K562 (cell line): Measurements from ENCODE around the gene ZAP70. TPM values are rescaled to one million over a fixed set of nuclear protein-coding genes. Genes with fewer than 3 reads are reported as not detected.

ENCODE experiments used
- ARID1B ChIP-seq: fragments of 450-650 bp; IDR thresholded peaks from 2 replicates; pipeline ENCODE4 v1.6.1; 2016; ENCODE audit warnings: antibody characterized with exemption, mild to moderate bottlenecking, inconsistent platforms
- ATF3 ChIP-seq, 2 experiments: fragments of 450-650 bp in 1 of 2; sonication (generic) in 1 of 2; formaldehyde crosslinking in 1 of 2; IDR thresholded peaks in 1 of 2; conservative IDR thresholded peaks in 1 of 2; 2 replicates each; pipeline versions ENCODE4 v1.6.1 to v1.8.1; 2016 to 2023; ENCODE audit warnings: mild to moderate bottlenecking in 2 of 2, moderate library complexity in 2 of 2, inconsistent platforms in 1 of 2, missing genetic modification reagents in 1 of 2
- CCNT2 ChIP-seq: IDR thresholded peaks from 2 replicates; pipeline ENCODE4 v1.6.1; 2011; ENCODE audit warnings: borderline replicate concordance, low read depth, mild to moderate bottlenecking, moderate library complexity, mixed read lengths, low read length; ENCODE audit not compliant: insufficient read length; ENCODE audit errors: extremely low read depth
- CREM ChIP-seq: IDR thresholded peaks from 2 replicates; pipeline ENCODE4 v1.6.1; 2014; ENCODE audit warnings: antibody characterized with exemption, low read depth
- DDX20 ChIP-seq: fragments of 450-650 bp; IDR thresholded peaks from 2 replicates; pipeline ENCODE4 v1.6.1; 2016; ENCODE audit warnings: missing genetic modification characterization, low read depth, mild to moderate bottlenecking, missing compliant biosample characterization, moderate library complexity
- HES1 ChIP-seq: fragments of 450-650 bp; IDR thresholded peaks from 2 replicates; pipeline ENCODE4 v1.6.1; 2016; ENCODE audit warnings: low read depth, mild to moderate bottlenecking, moderate library complexity
- LARP7 ChIP-seq: fragments of 450-650 bp; IDR thresholded peaks from 2 replicates; pipeline ENCODE4 v1.6.1; 2016
- MBD1 ChIP-seq: fragments of 250-450 bp; sonication (Bioruptor Pico); IDR thresholded peaks from 2 replicates; pipeline ENCODE4 v1.8.0; 2022; ENCODE audit warnings: inconsistent platforms
- MIER1 ChIP-seq: fragments of 450-650 bp; IDR thresholded peaks from 2 replicates; pipeline ENCODE4 v1.6.1; 2016; ENCODE audit warnings: antibody characterized with exemption, mild to moderate bottlenecking, low read depth
- MTA1 ChIP-seq: fragments of 450-650 bp; IDR thresholded peaks from 2 replicates; pipeline ENCODE4 v1.6.1; 2017; ENCODE audit warnings: borderline replicate concordance
- NCOA1 ChIP-seq: fragments of 450-650 bp; IDR thresholded peaks from 2 replicates; pipeline ENCODE4 v1.6.1; 2016; ENCODE audit warnings: low read depth
- NCOA4 ChIP-seq: fragments of 450-650 bp; IDR thresholded peaks from 2 replicates; pipeline ENCODE4 v1.6.1; 2018; ENCODE audit warnings: mild to moderate bottlenecking; ENCODE audit not compliant: partially characterized antibody
- NR0B1 ChIP-seq: fragments of 450-650 bp; IDR thresholded peaks from one replicate; pipeline ENCODE4 v1.6.1; 2018; ENCODE audit warnings: mild to moderate bottlenecking, moderate library complexity; ENCODE audit not compliant: partially characterized antibody
- PTBP1 ChIP-seq: fragments of 200-400 bp; formaldehyde crosslinking; IDR thresholded peaks from 2 replicates; pipeline ENCODE4 v1.6.1; 2017; ENCODE audit warnings: low read depth, low read length
- RAD21 ChIP-seq, 2 experiments: fragments of 250-450 bp in 1 of 2; fragments of 450-650 bp in 1 of 2; sonication (Bioruptor Pico) in 1 of 2; formaldehyde crosslinking in 1 of 2; IDR thresholded peaks in 1 of 2; conservative IDR thresholded peaks in 1 of 2; 2 replicates each; pipeline versions ENCODE4 v1.4.0 to v1.8.0; 2020 to 2022; ENCODE audit warnings: mild to moderate bottlenecking in 2 of 2, moderate library complexity in 1 of 2
- SMARCC2 ChIP-seq: fragments of 450-650 bp; IDR thresholded peaks from 2 replicates; pipeline ENCODE4 v1.6.1; 2017; ENCODE audit warnings: antibody characterized with exemption, moderate library complexity, mild to moderate bottlenecking, low read depth
- SP1 ChIP-seq: sonication (generic); formaldehyde crosslinking; IDR thresholded peaks from 2 replicates; pipeline ENCODE4 v1.8.1; 2022; ENCODE audit warnings: mild to moderate bottlenecking, missing genetic modification reagents
- SPI1 ChIP-seq: IDR thresholded peaks from 2 replicates; pipeline ENCODE4 v1.6.1; 2011; ENCODE audit warnings: low read depth, low read length, control low read depth, borderline replicate concordance
- ZNF75A ChIP-seq: fragments of 450-650 bp; formaldehyde crosslinking; IDR thresholded peaks from 2 replicates; pipeline ENCODE4 v1.4.0; 2020; ENCODE audit warnings: mild to moderate bottlenecking
- polyA plus RNA-seq, 8 experiments: library from polyadenylated mRNA; depleted of rRNA in 4 of 8; stranded (reverse) in 5 of 8; unstranded in 3 of 8; fragments of >200 nt; fragmentation: Nextera tagmentation in 2 of 8; fragmentation: Illumina TruSeq in 1 of 8; extraction: Ambion mirVana in 2 of 8; extraction: Trizol in 1 of 8; gene quantifications; 2 replicates each; pipeline versions ENCODE4 v1.2.1 to v1.2.3, GENCODE V29; 2011 to 2014; ENCODE audit warnings: inconsistent platforms in 1 of 8, missing spikeins in 1 of 8
- total RNA-seq, 7 experiments: library from RNA; depleted of rRNA in 6 of 7; stranded (reverse); fragments of >200 nt in 6 of 7; fragmentation: Illumina TruSeq in 2 of 7; extraction: Trizol in 2 of 7; gene quantifications; 2 replicates each; pipeline versions ENCODE4 v1.2.1 to v1.2.3, GENCODE V29; 2011 to 2021; ENCODE audit warnings: low replicate concordance in 1 of 7
- TF ChIP-seq, protein P1 (sequence below): sonication (generic); formaldehyde crosslinking; IDR thresholded peaks from 2 replicates; pipeline ENCODE4 v1.9.0; 2022; ENCODE audit warnings: mild to moderate bottlenecking, missing genetic modification reagents
- TF ChIP-seq, protein P2 (sequence below): fragments of 450-650 bp; IDR thresholded peaks from 2 replicates; pipeline ENCODE4 v1.6.1; 2018; ENCODE audit warnings: mild to moderate bottlenecking, low read depth; ENCODE audit not compliant: partially characterized antibody

The ZAP70 gene
- total and polyA plus RNA-seq, 9 of the 15 experiments (the other 6 are each of a cell fraction or from before 2014, with no cell fraction given) = 0.06 to 0.80 (median 0.21) TPM; not detected in 1

DNA sequence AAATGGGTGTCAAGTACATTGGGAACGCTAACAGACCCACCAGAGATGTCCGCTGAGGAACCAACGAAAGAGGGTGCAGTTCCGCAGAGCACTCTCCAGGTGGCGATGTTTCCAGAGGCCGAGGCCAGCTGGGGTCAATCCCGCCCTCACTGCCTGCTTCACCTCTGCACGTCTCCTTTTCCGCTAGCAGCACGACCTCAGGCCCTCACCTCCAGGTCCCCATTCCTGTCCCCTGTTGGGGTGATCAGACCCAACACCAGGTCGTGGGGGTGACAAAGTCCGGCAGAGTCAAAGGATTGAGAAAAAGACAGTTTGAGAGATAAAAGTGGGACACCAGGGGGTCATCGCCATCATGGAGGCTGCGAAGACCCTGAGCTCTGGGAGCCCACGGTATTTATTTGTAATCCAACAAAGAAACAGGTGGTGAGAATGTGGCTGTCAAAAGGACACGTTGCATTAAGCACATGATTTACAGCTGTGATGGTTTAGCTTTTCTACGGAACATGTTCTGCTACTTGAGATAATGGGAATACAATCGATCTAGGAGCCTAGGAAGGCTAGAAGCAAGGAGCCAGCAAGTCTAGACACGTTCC lies 27.3 kb downstream of the ZAP70 start (continued):
- TF ChIP-seq ATF3 (IDR thresholded peaks at IDR 0.05) (no peak), ATF3 (CRISPR knock-in tag; conservative IDR thresholded peaks at IDR 0.05) (no peak), CCNT2 (no peak), PTBP1 (no peak), NCOA4 (no peak), DDX20 (no peak), CREM (peak; percentile 35; the same call in 1 of the 2 replicates), ZNF75A (CRISPR knock-in tag) (no peak), SP1 (CRISPR knock-in tag) (no peak), LARP7 (no peak), RAD21 (CRISPR knock-in tag; conservative IDR thresholded peaks at IDR 0.05 in 1 of 2, IDR thresholded peaks at IDR 0.05 in 1 of 2) (peak; percentile 62 to 75; a peak in 3 of 4 replicates), NCOA1 (no peak), SPI1 (peak; percentile 13; the same call in 1 of the 2 replicates), HES1 (no peak), ARID1B (peak; percentile 60; the same call in 1 of the 2 replicates), MTA1 (peak; percentile 68), SMARCC2 (no peak), MIER1 (no peak), MBD1 (CRISPR knock-in tag) (no peak), NR0B1 (no peak)
- TF ChIP-seq, protein P1, sequence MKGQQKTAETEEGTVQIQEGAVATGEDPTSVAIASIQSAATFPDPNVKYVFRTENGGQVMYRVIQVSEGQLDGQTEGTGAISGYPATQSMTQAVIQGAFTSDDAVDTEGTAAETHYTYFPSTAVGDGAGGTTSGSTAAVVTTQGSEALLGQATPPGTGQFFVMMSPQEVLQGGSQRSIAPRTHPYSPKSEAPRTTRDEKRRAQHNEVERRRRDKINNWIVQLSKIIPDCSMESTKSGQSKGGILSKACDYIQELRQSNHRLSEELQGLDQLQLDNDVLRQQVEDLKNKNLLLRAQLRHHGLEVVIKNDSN (CRISPR knock-in tag) = no peak
- TF ChIP-seq, protein P2, sequence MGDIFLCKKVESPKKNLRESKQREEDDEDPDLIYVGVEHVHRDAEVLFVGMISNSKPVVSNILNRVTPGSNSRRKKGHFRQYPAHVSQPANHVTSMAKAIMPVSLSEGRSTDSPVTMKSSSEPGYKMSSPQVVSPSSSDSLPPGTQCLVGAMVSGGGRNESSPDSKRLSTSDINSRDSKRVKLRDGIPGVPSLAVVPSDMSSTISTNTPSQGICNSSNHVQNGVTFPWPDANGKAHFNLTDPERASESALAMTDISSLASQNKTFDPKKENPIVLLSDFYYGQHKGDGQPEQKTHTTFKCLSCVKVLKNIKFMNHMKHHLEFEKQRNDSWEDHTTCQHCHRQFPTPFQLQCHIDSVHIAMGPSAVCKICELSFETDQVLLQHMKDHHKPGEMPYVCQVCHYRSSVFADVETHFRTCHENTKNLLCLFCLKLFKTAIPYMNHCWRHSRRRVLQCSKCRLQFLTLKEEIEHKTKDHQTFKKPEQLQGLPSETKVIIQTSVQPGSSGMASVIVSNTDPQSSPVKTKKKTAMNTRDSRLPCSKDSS = no peak
